ENCODE data around the gene SULT2B1.

The SULT2B1 gene

DNA sequence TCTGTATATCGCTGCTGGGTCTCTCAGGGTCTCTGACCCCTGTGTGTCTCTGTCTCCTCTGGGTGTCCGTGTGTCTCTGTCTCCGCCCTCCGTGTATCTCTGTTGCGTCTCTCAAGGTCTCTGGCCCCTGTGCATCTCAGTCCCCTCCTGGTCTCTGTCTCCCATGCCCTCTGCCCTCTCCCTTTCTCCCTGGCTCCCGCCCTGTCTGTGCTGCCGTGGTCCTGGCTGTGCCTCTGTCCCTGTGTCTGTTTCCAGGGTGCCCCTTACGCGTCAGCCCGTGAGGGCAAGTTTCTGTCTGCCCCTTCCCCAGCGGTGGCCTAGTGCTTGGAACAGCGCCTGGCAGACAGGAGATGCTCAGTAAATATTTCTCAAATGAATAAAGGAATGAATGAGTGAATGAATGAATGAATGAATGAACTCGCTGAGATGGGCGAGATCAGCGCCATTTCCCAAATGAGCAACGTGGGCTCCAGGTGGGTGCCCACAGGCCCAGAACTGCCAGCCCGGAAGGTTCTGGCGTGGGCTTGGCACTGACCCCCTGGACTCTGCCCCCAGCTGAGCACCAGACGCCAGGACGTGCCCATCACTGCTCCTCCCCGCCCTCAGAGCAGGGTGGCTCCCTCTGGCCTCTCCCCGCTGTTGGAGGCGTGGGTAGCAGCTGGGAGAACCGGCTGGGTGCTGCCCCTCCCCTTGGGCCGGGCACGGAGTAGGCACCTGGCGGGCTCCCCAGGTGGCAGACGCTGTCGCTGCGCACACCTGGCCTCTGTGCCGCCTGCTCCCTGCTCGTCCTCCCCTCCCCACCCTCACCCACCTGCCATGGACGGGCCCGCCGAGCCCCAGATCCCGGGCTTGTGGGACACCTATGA, at the start of gene SULT2B1:
Gene SULT2B1 (plus strand): TSS at position 736 of the 866 bp plus-strand sequence. CDS start 81 bp downstream, at position 817.
- no peak for DNase-seq (ENCODE audit: low read depth in 2 of 2)
- no peak for TF ChIP-seq CTCF (IDR thresholded peaks at IDR 0.05; ENCODE audit: low read depth, low read length)
- H3K4me3 ChIP-seq (replicated peaks in 1 of 2; ENCODE audit: low read depth in 2 of 2, low read length in 2 of 2): no peak within 1 kb of the TSS

- DNase-seq (ENCODE audit: low read depth in 2 of 2): no peak
- no peak overlapping the region for H3K4me3 ChIP-seq (replicated peaks in 1 of 2; ENCODE audit: low read depth in 2 of 2, low read length in 2 of 2)
- TF ChIP-seq CTCF (IDR thresholded peaks at IDR 0.05; ENCODE audit: low read depth, low read length): no peak
Observed at GRCh38 chr19:48502350-48503018, 49.5 kb upstream of the SULT2B1 start.

DNA sequence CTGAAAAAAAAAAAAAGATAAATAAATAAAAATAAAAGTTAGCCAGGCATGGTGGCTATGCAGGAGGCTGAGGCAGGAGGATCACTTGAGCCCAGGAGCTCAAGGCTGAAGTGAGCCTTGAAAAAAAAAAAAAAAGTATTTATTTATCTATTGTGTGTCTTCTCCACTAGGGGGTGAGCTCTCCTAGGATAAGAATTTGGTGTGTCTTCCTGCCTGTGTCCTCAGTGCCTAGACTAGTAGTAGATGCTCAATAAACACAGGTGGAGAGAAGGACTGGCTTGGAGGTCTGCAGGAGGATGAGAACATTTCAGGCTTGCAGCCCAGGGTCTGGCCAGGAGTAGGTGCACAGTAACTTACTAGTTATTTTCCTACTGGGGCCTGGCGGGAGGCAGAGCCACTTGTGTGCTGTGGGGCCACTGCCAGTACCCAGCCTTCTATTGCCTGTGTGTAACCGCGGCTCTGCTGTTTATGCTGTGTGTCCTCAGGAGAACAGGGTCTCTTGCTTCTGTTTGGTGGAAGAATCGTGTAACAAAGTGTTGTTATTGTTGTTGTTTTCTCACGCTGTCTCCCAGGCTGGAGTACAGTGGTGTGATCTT, 45.7 kb upstream of the SULT2B1 start:
- TF ChIP-seq CTCF (IDR thresholded peaks at IDR 0.05; ENCODE audit: low read depth, low read length): peak; percentile 38
- DNase-seq (ENCODE audit: low read depth in 2 of 2): peak; percentile 66 to 71
- H3K4me3 ChIP-seq (replicated peaks in 1 of 2; ENCODE audit: low read depth in 2 of 2, low read length in 2 of 2): no peak overlapping the region

DNA sequence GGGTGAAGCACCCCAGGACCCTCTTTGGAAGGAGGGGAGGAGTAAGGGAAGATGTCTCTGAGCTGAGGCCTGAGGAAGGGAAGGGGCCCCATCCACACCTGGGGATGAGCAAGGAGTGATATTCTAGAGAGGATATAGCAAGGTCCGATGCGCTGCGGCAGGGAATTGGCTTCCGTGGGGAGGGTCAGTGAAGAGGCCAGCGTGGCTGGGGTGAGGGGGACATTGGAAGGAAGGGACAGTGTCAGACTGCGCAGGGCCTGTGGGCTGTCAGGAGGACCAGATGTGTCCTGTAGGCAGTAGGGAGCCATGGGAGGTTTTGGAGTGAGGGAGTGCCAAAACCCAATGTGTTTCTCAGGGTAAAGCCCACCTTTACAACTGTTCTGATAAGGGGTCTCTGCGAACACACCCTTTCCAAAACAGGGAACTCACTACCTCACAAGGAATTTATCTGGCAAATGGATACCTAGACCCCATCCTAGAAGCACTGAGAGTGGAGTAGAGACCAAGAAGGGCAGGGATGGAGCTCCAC, 44.0 kb upstream of the SULT2B1 start:
- DNase-seq (ENCODE audit: low read depth in 2 of 2): no peak
- TF ChIP-seq CTCF (IDR thresholded peaks at IDR 0.05; ENCODE audit: low read depth, low read length): no peak
- H3K4me3 ChIP-seq (replicated peaks in 1 of 2; ENCODE audit: low read depth in 2 of 2, low read length in 2 of 2): no peak overlapping the region

DNA sequence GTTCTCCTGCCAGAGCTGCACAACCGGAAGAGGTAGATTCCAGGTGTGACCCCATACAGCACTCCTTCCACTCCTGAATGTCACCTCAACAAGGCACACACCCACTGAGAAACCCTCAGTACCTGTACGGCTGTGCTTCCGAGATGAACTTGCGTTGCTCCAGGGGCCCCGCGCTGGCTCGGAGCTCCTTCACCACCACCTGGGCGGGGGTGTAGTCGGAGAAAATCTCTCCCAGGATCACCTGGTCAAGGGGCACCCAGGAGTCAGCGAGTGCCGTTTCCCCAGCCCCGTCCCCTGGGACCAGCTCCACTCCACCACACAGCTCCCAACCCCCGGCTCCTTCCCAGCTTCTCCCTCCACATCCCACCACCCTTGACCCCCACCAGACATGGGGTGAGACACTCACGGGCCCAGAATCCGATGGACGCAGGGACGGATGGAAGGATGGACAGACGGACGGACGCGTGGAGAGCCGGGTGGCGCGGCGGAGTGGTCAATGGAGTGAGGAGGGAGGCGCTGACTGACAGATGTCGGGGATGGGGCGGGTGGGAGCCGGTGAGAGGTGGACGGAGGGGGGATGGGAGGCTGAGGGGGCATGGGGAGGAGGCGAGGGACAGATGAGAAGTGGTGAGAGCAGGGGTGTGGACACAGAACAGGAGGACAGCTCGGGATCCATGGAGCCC, 43.1 kb upstream of the SULT2B1 start:
- no peak overlapping the region for H3K4me3 ChIP-seq (replicated peaks in 1 of 2; ENCODE audit: low read depth in 2 of 2, low read length in 2 of 2)

More for the DNA sequence above, 43.1 kb upstream of the SULT2B1 start:
- TF ChIP-seq CTCF (IDR thresholded peaks at IDR 0.05; ENCODE audit: low read depth, low read length): no peak
- no peak for DNase-seq (ENCODE audit: low read depth in 2 of 2)
